Body of pancreas (tissue), 4 donors: ENCODE data around the gene IL22RA1. TPM values are rescaled to one million over a fixed set of nuclear protein-coding genes. Genes with fewer than 3 reads are reported as not detected.

Source experiments
- ATAC-seq: fragments of 150-250 bp; one replicate; pipeline ENCODE4 v1.9.1; 2016
- DNase-seq, 4 donors: peaks; one replicate each; pipeline ENCODE4 v3.0.0-alpha.2; 2019
- H3K27ac ChIP-seq, 4 donors: fragments of 200-600 bp; sonication (generic); 1 replicate in 3 of 4; 2 replicates in 1 of 4; pipeline versions ENCODE4 v1.5.1 to v1.6.1; 2016 to 2019; ENCODE audit warnings: mild to moderate bottlenecking in 1 of 4, mixed read lengths in 1 of 4, moderate library complexity in 1 of 4
- H3K27me3 ChIP-seq, 2 donors: fragments of 200-600 bp; sonication (generic); one replicate each; pipeline ENCODE4 v1.6.0; 2016; ENCODE audit warnings: mild to moderate bottlenecking in 1 of 2
- H3K36me3 ChIP-seq, 2 donors: fragments of 200-600 bp; sonication (generic); replicated peaks in 1 of 2; 2 replicates each; pipeline ENCODE4 v1.5.1; 2016; ENCODE audit warnings: low read depth in 2 of 2; ENCODE audit not compliant: insufficient read depth in 1 of 2
- H3K4me1 ChIP-seq: fragments of 200-600 bp; sonication (generic); one replicate; pipeline ENCODE4 v1.6.0; 2016
- H3K4me3 ChIP-seq, 2 donors: fragments of 200-600 bp; sonication (generic); 1 replicate in 1 of 2; 2 replicates in 1 of 2; pipeline ENCODE4 v1.5.1; 2016 to 2019
- H3K9me3 ChIP-seq, 3 donors: fragments of 200-600 bp; sonication (generic); 1 replicate in 2 of 3; 2 replicates in 1 of 3; pipeline ENCODE4 v1.5.1; 2016
- POLR2A ChIP-seq, 3 donors: fragments of 450-650 bp; IDR thresholded peaks; one replicate each; pipeline ENCODE4 v1.6.1; 2016; ENCODE audit warnings: antibody characterized with exemption in 3 of 3, mild to moderate bottlenecking in 2 of 3
- WGBS, 2 donors: methylation state at CpG; one replicate each; pipeline ENCODE4 v1.1.5; 2017; 5-methylcytosine and 5-hydroxymethylcytosine counted together
- intact Hi-C: fragments of 100-400 bp; cut with DNase I; formaldehyde crosslinking; loops from one replicate; pipeline ENCODE4 v1.15.1; 2023
- total RNA-seq, 2 donors: library from RNA; depleted of rRNA; stranded (reverse); fragments of >200 nt; gene quantifications; one replicate each; pipeline ENCODE4 v1.1.0, GENCODE V29; 2016
- TF ChIP-seq, protein P1 (sequence below), 7 experiments: fragments of 450-650 bp in 4 of 7; fragments of 200-600 bp in 3 of 7; sonication (generic) in 3 of 7; IDR thresholded peaks; one replicate each; pipeline ENCODE4 v1.5.1; 2016 to 2019; ENCODE audit warnings: antibody characterized with exemption in 7 of 7

IL22RA1 gene
- total RNA-seq, 2 donors from 2014 or later: 49.1 to 133 TPM

DNA sequence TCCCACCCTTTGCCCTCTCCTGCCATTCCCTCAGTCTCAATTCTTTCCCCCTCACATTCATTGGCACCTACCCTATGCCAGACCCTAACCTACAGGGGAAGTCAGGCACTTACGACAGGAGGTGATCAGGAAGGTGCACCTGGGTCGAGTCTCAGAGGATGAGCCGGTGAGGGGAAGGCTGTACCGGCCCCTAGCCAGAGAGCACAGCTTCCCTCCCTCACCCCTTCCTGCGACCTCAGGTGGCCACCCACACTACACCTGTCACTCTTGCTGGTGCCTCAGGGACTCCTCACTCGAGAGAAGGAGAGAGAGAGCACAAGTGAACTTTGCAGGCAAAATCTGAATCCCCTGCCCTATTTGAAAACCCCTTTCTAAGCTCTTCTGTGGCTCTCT lies 29.3 kb downstream of the IL22RA1 start:
- Histone ChIP-seq H3K27me3 (no peaks in the 10 kb centered on the region), H3K36me3 (no peaks in the 10 kb centered on the region), H3K4me3 (no peak overlapping the region), H3K9me3 (no peaks in the 10 kb centered on the region), H3K4me1 (peaks cover 49% of the 10 kb centered on the region), H3K27ac (no peak overlapping the region)
- TF ChIP-seq POLR2A (IDR thresholded peaks at IDR 0.05): no peak
- TF ChIP-seq, protein P1, sequence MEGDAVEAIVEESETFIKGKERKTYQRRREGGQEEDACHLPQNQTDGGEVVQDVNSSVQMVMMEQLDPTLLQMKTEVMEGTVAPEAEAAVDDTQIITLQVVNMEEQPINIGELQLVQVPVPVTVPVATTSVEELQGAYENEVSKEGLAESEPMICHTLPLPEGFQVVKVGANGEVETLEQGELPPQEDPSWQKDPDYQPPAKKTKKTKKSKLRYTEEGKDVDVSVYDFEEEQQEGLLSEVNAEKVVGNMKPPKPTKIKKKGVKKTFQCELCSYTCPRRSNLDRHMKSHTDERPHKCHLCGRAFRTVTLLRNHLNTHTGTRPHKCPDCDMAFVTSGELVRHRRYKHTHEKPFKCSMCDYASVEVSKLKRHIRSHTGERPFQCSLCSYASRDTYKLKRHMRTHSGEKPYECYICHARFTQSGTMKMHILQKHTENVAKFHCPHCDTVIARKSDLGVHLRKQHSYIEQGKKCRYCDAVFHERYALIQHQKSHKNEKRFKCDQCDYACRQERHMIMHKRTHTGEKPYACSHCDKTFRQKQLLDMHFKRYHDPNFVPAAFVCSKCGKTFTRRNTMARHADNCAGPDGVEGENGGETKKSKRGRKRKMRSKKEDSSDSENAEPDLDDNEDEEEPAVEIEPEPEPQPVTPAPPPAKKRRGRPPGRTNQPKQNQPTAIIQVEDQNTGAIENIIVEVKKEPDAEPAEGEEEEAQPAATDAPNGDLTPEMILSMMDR (IDR thresholded peaks at IDR 0.05): no peak
- intact Hi-C loops: loop anchor here (5.0 kb wide), 1 partner anchor 41 kb away; no protein-coding TSS in a partner anchor
- no peak for ATAC-seq
- WGBS, 2 donors: 38 to 58% methylated on average over 6 of the region's 6 CpGs
- no peak for DNase-seq

- H3K27ac ChIP-seq: no peak within 1 kb of the TSS
- ATAC-seq: peak; percentile 75
- WGBS, 2 donors: 34 to 43% methylated on average over 27 of the region's 27 CpGs
Measured at GRCh38 chr1:24111996-24112779, 30.8 kb downstream of the IL22RA1 start, which contains the start of gene MYOM3. MYOM3 (minus strand) TSS chr1:24112135; CDS start chr1:24108636, 3,499 bp downstream.

DNA sequence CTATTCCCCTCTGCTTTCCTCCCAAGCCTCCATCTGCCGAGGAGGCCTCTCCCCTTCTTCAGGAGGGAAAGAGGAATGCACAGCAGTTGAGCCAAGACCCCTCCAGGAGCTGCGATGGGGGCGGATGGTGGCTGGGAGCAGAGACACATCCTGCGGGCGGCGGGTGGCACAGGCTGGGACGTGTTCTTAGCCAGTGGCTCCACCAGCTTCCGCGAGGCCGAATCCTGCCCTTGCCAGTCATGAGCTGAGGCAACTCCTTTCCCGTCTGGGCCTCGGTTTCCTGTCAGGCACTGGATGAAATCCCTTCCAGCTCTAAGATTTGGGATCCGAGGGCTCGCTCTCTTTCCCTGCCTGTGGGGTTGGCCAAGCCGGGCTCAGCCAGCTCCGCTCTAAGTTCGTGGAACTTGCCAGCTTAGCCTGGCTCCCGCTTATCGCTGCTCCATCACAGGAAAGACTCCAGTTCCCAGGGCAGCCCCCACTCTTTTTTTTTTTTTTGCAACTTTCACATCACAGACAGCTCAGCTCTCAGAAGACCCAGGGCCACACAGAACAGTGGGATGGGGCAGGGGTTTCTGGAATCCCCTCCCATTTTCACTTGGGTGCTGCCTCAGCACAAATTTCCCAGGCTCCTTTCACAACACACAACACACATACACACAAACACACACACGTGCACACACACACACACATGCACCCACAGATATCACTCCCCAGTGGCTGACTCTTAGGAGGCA lies 31.5 kb downstream of the IL22RA1 start:
- DNase-seq (no peak), ATAC-seq (no peak)
- 74 to 90% methylated on average over 13 to 20 of the region's 20 CpGs for WGBS, 2 donors
- no peaks in the 10 kb centered on the region for H3K27me3 ChIP-seq
- H3K9me3 ChIP-seq: no peaks in the 10 kb centered on the region
- H3K4me3 ChIP-seq: no peak overlapping the region
- H3K27ac ChIP-seq: no peak overlapping the region
- H3K36me3 ChIP-seq: no peaks in the 10 kb centered on the region
- H3K4me1 ChIP-seq: peaks cover 27% of the 10 kb centered on the region
- TF ChIP-seq POLR2A (IDR thresholded peaks at IDR 0.05): no peak
- TF ChIP-seq, protein P1 (IDR thresholded peaks at IDR 0.05): no peak
- intact Hi-C loops: loop anchor here (5.0 kb wide), 1 partner anchor 39 kb away; no protein-coding TSS in a partner anchor

More at GRCh38 chr1:24111996-24112779, 30.8 kb downstream of the IL22RA1 start, which contains the start of gene MYOM3:
- H3K4me3 ChIP-seq: no peak within 1 kb of the TSS
- TF ChIP-seq POLR2A (IDR thresholded peaks at IDR 0.05): no peak
- TF ChIP-seq, protein P1 (IDR thresholded peaks at IDR 0.05): peak in 6 of 7 experiments; percentile 22 to 77 (median 62)
- DNase-seq: peak; percentile 70 to 83 (median 80)
- no peaks in the 10 kb centered on the region for H3K36me3 ChIP-seq
- intact Hi-C loops: loop anchor here (5.0 kb wide), 1 partner anchor 40 kb away; no protein-coding TSS in a partner anchor
- peaks cover 34% of the 10 kb centered on the region for H3K4me1 ChIP-seq
- H3K27me3 ChIP-seq: no peaks in the 10 kb centered on the region
- H3K9me3 ChIP-seq: no peaks in the 10 kb centered on the region

GRCh38 chr1:24110642-24111261 lies 32.2 kb downstream of the IL22RA1 start:
- no peaks in the 10 kb centered on the region for H3K27me3 ChIP-seq
- DNase-seq (no peak), ATAC-seq (no peak)
- H3K36me3 ChIP-seq: no peaks in the 10 kb centered on the region
- intact Hi-C loops: loop anchor here (5.0 kb wide), 1 partner anchor 38 kb away; no protein-coding TSS in a partner anchor
- 78 to 79% methylated on average over 6 to 14 of the region's 14 CpGs for WGBS, 2 donors
- H3K9me3 ChIP-seq: no peaks in the 10 kb centered on the region
- no peak overlapping the region for H3K4me3 ChIP-seq
- no peak overlapping the region for H3K27ac ChIP-seq
- peaks cover 20% of the 10 kb centered on the region for H3K4me1 ChIP-seq
- TF ChIP-seq, protein P1 (IDR thresholded peaks at IDR 0.05): no peak
- TF ChIP-seq POLR2A (IDR thresholded peaks at IDR 0.05): no peak
